IPS-11a (cell line): ENCODE data around the gene RAB11FIP4.

Source experiments
- H3K4me3 ChIP-seq: one replicate; pipeline ENCODE4 v1.5.1; 2013; ENCODE audit warnings: low read depth, low read length, control low read depth

The RAB11FIP4 gene

DNA sequence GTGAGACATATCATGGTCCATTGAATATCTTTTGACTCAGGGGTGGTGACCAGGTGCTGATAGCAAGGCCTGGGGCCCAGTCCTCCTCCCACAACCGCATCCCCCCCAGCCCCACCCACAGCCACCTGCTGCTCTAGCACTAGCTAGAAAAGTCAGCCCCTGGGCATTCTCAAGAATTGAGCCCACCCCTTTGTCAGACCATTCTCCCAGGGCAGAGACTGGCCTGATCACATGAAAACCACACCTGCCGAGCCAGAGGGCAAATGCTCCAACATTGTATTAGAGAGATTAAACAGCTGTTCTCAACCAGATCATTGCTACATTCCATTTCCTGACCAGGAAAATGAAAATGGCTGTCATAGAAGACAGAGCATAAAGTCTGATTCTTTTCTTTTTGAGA is 62.4 kb downstream of the RAB11FIP4 start:
- no peak overlapping the region for H3K4me3 ChIP-seq

DNA sequence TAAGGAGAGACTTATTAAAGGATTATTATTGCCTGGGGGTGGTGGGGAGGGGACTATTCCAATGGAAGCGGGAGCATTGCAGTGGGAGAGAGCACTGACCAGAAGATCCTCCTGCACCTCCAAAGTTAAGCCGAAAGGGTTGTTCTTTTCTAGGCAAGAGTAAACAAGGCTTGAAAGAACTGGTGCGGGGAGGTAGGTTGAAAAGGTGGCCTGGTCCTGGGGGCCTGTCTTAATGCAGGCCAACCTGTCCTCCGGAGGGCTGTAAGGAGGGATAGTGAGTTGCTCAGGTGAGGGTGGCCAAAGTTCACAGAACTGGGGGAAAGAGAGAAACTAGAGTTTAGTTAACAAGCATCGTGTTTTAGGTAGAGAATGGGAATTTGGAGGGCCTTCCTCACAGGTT is 65.3 kb downstream of the RAB11FIP4 start:
- no peak overlapping the region for H3K4me3 ChIP-seq

DNA sequence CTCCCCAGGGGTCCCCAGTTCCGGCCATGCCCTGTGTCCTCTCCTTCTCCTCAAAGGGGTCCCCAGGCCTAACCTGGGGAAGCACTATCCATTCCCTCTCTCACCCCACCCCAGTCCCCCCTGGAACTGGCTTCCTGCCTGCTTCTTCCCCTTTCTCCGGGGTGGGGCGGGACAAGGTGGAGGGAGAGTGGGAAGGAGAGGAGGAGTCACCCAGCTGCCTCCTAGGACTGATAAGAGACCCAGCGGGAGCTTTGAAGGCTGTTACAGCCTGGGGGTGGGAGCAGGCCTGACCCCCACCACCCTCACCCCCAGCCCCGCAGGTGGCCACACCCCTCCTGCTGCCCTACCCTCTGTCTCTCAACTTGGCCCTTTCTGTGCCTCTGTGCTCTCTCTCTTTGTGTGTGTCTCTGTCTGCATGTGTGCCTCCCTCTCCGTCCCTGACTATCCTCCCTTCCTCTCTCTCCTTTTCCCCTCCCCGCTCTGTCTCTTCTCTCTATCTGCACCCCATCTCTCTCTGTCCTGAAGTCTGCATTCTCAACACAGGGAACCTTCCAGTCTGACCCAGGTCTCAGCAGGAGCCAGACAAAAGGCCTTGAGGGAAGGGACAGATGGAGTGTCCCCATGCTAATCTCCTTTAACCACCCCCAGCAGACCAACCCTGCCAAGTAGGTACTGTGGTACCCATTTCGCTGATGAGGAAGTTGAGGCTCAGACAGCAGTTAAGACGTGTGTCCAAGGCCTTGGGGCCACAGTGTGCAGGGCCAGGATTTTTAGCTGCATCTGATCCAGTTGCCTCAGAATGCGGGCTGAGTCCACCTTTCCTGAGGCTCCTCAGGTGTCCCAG is 66.1 kb downstream of the RAB11FIP4 start:
- no peak overlapping the region for H3K4me3 ChIP-seq

DNA sequence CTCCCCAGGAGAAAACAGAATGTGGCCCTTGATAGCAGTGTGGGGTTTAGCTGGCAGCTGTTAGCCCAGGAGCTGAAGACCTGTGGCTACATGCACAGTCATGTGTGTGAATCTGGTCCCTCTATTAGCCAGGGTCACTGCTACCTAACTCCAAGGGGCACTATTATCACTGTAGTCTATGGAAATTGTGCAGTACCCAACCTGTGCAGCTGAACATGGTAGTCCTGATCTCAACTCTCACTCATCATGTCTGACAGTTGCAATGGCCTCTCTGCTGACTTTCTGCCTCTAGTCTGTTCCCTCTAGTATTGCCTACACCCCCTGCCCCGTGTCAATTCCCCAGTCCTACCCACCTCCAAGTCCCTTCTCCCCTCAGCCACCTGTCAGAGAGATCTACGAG is 67.4 kb downstream of the RAB11FIP4 start:
- no peak overlapping the region for H3K4me3 ChIP-seq

DNA sequence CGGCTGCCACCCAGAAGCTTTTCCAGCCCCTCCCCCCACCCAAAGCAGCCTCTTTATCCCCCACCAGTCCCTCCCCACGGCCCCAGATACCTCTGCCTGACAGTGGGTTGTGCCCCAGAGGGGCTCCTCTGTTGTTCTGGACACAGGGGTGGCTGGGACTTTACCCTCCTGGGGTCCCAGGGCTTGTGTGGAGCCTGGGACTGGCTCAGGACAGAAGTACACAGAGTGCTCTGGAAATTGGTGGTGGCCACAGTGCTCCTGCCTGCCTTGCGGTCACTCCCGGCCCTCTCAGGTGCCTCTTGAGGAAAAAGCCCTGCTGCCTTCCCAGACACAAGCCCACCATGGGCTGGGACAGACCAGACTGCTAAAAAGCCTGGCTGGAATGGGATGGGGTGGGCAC is 68.2 kb downstream of the RAB11FIP4 start:
- H3K4me3 ChIP-seq: no peak overlapping the region

DNA sequence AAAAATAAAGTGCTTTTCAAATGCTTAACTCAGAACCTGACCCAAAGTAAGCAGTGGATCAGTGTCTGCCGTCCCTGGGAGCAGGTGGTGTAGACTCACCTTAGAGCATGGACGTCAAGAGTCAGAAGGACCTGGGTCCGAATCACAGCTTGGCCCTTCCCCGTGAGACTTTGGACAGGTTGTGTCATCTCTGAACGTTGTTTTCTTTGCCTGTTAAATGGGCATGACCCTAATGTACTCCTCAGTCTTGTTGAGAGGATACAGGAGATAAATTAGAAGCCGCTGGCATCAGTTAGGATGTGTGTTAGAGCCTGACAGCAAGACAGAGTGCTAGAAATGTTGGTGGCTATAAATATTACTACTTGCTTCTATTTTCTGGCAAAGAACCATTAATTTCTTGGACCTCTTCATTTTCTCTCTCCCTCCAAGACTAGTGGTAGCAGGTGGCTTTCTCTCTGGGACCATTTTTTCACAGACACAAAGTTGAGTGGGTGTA is 68.8 kb downstream of the RAB11FIP4 start:
- no peak overlapping the region for H3K4me3 ChIP-seq

DNA sequence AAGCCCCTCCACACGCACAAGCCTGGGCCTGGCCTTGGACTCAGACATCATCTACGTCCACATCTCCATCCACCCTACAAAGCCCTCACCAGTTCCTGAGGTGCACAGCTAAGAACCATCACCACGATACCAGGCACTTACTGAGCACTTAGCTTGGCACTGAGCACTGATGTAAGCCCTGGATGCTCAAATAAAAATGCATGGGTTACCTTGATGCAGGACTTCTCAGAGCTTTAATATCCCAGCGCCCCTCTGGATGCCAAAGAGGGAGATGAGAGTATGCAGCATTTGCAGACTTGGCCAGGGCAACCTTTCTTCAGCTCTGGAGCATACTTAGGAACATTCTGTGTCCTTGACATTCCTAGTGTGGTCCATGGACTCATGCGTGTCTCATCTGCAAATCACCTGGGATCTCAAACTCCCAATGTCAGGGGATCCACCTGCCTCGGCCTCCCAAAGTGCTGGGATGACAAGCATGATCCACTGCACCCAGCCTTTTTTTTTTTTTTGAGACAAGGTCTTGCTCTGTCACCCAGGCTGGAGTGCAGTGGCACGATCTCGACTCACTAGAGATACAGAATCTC is 69.8 kb downstream of the RAB11FIP4 start:
- H3K4me3 ChIP-seq: no peak overlapping the region

DNA sequence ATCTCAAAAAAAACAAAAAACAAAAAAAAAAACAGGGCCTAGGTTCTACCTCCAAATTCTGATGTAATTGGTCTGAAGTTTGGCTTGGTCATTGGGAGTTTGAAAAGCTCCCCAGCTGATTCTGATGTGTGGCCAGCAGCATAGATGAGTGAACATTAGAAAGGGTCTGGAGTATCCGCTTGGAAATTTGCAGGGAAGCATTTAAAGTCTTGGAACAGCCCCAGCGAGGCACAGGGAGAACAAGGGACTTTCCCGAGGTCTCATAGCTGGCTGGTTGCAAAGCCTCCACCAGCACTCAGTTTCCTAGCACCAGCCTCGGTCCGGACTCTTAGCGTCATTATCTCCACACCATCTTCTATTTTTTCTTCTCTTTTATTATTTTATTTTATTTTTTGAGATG is 70.8 kb downstream of the RAB11FIP4 start:
- no peak overlapping the region for H3K4me3 ChIP-seq

DNA sequence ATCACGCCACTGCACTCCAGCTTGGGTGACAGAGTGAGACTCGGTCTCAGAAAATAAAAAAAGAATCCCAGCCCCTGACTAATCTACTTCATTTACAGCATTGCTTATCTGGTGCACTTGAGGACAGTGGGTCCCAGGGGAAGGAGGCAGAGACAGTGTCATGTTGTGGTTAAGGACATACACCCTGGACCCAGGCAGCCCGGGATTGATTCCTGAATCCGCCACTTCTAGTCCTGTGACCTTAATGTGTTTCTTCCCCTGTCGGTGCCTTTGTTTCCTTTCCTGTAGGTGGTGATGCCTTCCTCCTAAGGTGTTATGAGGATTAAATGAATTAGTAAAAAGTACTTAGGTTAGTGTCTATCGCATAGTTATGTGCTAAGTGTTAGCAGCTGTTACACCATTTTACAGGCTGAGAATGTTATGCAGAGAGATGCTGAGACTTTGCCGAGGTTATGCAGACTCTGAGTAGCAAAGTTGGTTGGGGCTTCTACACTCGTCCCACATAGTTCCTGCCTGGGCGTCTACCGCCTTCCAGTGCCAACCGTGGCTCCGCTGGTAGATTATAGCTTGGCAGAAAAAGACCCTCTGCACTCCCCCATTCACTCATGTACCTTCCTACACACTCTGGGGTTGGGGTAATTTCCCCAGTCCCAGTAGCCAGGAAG is 74.8 kb downstream of the RAB11FIP4 start:
- H3K4me3 ChIP-seq: no peak overlapping the region

DNA sequence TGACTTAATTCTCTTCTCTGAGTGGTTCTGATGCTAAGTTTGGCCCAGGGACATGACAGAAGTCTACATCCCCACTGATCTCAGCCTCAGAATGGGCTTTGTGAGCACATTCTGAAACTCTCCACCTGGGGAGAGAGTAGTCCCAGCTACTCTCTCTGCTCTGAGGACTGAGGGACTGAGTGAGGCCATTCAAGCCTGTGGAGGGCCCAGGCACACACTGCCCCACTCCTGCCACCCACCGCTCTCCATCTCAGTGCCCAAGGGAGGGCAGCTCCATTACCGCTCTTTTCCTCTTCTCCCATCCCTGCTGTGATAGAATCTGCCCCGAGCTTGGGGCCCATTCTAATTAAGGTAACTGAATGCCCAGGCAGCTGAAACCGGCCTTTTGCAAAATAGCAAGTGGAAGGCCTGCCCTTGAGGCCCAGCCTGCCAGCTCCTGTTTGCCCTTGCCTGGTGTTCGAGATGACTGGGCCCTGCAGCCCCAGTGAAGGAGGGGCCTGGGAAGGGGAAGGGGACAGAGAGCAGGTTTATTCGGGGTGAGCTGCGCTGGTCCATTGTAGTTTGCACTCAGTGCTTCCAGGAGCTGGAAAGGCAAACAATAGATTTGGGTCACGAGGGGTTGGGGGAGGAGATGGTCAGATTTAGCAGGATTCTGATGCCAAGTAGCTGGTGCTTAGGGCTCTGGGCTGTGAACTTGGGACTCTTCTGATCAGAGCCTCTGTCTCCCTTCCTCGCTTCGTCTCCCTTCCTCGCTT is 76.2 kb downstream of the RAB11FIP4 start:
- no peak overlapping the region for H3K4me3 ChIP-seq

DNA sequence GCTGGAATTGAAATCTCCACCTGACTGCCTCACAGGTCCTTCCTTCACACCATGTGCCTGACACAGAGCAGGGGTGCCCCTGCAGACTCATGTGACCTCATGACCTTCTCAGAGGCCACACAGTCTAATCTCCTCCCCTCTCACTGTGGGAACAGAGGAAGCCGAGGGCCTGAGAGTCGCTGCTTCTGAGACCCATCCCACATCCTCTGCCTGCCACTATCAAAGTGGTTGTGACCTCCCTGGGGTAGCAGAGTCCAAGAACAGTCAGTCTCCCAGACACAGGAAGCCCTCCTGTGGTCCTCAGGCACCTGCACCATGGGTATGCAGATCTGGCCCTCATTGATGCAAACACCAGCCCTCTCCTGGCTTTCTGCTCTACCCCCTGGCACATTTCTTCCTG is 78.5 kb downstream of the RAB11FIP4 start:
- no peak overlapping the region for H3K4me3 ChIP-seq

DNA sequence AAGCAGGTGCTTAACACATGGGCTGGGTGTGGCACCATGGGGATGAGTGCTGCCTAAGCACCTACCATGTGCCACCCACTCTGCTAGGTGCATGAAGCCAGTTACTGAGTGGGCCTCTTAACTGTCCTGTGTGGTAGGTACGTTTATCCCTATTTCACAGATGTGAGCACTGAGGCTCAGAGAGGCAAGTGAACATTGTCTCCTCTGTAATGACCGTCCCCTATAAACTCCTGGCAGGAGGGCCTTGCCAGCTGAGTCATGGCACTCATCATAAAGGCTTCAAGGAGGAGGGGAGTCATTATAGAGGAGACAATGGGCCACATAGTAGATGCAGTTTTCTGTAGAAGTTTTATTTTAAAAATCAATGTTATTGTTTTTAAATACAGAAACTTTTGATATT is 79.1 kb downstream of the RAB11FIP4 start:
- no peak overlapping the region for H3K4me3 ChIP-seq

DNA sequence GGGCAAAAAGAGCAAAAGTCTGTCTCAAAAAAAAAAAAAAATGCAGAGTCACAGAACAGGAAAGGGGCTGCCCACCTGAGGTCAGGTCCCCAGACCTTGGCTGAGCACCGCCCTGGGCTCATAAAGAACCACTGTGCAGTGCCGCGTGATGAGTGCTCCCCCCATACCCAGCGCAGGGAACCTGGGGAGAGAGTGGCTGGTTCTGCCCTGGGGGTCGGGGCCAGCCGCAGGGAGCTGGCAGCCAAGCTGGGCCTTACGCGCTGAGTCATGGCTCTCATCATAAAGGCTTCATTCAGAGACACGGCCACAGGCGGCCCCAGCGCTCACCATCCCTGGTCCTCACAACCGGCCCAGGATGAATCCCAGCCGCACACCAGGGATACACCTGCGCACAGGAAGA is 80.7 kb downstream of the RAB11FIP4 start:
- H3K4me3 ChIP-seq: no peak overlapping the region

DNA sequence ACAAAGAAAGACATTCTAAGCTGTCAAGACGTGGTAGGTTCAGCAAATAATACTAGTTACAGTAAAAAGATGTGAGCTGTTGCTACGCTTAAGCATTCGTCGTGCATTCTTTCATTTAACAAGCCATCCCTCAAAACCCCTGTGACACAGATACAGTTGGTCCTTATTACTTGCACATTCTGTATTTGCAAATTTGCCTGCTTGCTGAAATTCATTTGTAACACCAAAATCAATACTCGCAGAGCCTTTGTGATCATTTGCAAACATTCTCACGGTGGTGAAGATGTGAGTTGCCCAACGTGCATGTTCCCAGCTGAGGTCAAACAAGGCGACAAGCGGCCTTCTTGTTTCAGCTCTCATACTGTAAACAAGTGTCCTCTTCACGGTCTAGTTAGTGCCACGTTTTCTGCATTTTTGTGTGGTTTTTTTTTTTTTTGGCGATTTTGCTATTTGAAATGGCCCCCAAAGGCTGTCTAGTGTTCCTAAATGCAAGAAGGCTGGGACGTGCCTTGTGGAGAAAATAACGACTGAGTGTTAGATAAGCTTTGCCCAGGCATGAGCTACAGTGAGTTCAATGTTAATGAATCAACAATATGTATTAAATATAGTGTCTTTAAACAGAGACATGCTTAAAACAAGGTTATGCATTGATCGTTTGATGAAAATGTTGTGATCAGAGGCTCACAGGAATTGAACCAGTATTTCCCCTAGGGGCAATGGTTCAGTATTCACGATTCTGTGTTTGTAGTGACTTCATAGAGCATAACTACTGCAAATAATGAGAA is 84.1 kb downstream of the RAB11FIP4 start:
- no peak overlapping the region for H3K4me3 ChIP-seq

DNA sequence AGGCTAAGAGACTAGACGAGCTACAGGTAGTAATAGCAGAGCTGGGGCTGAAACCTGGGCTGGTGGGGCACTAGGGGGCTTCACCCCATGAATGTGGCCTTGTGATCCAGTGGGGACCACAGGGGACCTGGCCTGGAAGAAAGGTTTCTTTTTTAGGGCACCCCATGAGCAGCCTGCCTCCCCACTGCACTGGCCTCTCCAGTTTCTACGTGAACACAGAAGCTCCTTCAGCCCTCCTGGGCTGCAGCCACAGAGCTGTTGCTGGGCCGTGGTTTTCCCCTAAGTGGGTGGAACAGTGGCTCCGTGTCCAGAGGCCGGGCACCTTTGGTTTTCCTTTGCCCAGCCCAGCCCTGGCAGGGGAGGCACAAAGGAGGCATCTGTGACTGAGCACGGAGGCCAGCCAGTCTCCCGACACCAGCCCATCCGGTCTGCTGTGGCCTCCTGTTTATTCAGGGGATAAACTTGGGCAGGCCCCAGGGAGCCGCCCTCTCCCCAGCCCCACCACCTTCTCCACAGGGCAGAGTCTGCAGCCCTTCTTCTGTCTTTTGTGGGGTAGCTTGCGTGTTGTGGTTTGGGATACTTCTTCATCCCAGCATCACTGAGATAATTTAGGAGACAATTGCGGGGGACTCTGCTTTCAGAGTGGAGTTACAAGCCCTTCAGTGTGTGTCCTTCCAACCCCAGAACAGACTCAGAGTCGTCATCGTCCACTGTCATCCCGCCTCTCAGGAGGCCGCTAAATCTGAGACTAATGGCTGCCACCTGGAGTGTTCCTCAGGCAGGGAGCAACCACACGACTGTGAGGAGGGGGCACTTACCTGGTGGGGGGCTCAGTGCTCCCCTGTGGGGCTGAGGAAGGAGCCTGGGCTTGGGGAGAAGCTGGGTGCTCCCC is 85.3 kb downstream of the RAB11FIP4 start:
- H3K4me3 ChIP-seq: no peak overlapping the region

DNA sequence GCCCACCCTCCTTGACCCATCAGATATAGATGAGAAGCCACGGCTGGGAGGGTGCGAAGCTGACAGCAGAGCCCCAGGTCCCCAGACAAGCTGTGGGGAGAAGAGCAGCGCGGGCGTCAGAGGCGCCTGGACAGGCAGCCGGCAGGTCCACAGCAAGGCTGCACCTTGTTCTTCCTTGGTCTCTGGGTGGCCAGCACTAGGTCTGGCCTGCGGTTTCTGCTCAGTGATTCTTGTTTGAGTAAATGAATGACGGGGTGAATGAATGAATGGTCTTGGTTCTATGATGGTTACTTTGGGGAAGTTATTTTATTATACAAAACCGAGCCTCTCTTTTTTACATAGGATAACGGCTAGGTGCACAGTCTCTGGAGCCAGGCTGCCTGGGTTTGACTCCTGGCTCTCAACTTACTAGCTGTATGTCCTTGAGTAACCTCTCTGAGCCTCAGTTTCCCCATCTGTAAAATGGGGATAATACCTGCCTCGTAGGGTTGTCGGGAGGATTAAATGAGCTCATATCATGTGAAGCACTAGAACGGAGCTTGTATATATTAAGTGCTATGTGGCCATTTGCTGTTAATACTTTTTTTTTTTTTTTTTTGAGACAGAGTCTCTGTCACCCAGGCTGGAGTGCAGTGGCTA is 86.1 kb downstream of the RAB11FIP4 start:
- no peak overlapping the region for H3K4me3 ChIP-seq

DNA sequence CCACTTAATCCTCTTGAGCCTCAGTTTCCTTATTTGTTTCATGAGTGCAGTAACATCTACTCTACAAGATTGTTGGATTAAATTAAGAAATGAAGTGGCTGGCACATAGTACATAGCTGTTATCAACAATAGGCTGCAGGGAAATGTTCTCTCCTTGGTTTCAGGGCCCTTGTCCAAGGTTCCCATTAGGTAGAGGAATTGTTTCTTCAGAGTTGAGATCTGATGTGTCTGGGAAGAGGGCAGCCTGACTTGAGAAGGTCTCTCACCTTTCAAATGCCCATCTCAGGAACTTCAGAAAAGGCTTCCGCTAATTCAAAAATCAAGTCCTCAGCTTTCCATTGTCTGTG is 87.6 kb downstream of the RAB11FIP4 start:
- H3K4me3 ChIP-seq: no peak overlapping the region

DNA sequence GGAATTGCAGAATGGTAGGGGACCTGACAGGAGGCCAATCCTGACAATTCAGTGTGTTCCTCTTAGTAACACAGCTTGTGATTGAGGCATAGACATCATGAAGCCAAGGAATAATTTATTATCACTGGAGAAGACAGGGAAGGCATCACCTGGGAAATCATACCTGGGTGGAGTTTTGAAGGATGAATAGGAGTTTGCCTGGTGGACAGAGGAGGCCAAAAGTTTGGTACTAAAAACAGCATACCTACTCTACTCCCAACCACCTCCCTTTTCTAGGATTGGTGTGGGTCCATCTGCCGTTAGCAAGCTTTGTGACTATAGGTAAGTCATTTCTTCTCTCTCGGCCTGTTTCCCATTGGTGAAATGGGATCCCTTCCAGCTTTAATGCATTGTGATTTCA is 88.0 kb downstream of the RAB11FIP4 start:
- no peak overlapping the region for H3K4me3 ChIP-seq

DNA sequence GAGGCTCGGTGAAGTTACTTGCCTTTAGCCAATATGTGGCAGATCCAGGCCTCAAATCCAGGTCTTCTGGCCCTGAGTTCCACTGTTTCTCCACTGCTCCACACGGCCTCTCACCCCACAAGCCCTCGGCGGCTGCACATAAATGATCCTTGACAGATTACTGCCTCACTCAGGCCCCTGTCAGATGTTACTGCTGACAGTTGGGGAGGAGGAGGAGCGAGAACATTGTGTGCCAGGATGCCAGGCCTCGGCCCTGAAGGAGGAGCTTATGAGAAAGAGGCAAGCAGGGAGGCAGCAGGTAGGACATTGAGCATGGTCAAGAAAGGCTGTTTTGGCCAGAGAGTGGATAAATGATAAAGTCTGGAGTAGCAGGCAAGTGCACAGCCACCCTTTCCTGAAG is 88.6 kb downstream of the RAB11FIP4 start:
- H3K4me3 ChIP-seq: no peak overlapping the region
